Lung (tissue), 12 donors: ENCODE measurements around the gene RAB3C. TPM values are rescaled to one million over a fixed set of nuclear protein-coding genes. Genes with fewer than 3 reads are reported as not detected.

Source experiments
- ATAC-seq: fragments of 200-7000 bp; cut with Tn5 transposase; one replicate; pipeline ENCODE4 v1.9.1; 2020; ENCODE audit warnings: moderate number of reproducible peaks; ENCODE audit not compliant: insufficient read depth, low FRiP score
- DNase-seq, 3 donors: peaks; one replicate each; pipeline ENCODE4 v3.0.0-alpha.2; 2013 to 2017
- H3K27ac ChIP-seq, 2 donors: one replicate each; pipeline ENCODE4 v1.5.1; 2013; ENCODE audit warnings: mild to moderate bottlenecking in 2 of 2, moderate library complexity in 2 of 2, control low read depth in 1 of 2, inconsistent platforms in 1 of 2, low read depth in 1 of 2, low read length in 1 of 2
- H3K27me3 ChIP-seq, 3 donors: one replicate each; pipeline ENCODE4 v1.5.1; 2013; ENCODE audit warnings: low read length in 2 of 3; ENCODE audit not compliant: control insufficient read depth in 3 of 3, insufficient read depth in 3 of 3
- H3K36me3 ChIP-seq, 4 donors: one replicate each; pipeline ENCODE4 v1.5.1; 2013; ENCODE audit warnings: low read length in 4 of 4, mild to moderate bottlenecking in 1 of 4, moderate library complexity in 1 of 4; ENCODE audit not compliant: control insufficient read depth in 4 of 4, insufficient read depth in 4 of 4
- H3K4me1 ChIP-seq, 5 donors: one replicate each; pipeline ENCODE4 v1.5.1; 2013; ENCODE audit warnings: low read length in 5 of 5, mild to moderate bottlenecking in 2 of 5, moderate library complexity in 1 of 5; ENCODE audit not compliant: control insufficient read depth in 5 of 5, insufficient read depth in 5 of 5
- H3K4me3 ChIP-seq: one replicate; pipeline ENCODE4 v1.5.1; 2013; ENCODE audit warnings: mild to moderate bottlenecking, control low read depth, moderate library complexity
- H3K9ac ChIP-seq, 2 donors: one replicate each; pipeline ENCODE4 v1.5.1; 2013; ENCODE audit warnings: low read length in 2 of 2, control low read depth in 1 of 2; ENCODE audit not compliant: insufficient read depth in 1 of 2
- H3K9me3 ChIP-seq, 4 donors: one replicate each; pipeline ENCODE4 v1.5.1; 2013; ENCODE audit warnings: low read length in 3 of 4, mild to moderate bottlenecking in 1 of 4, moderate library complexity in 1 of 4; ENCODE audit not compliant: control insufficient read depth in 4 of 4, insufficient read depth in 3 of 4
- CTCF ChIP-seq: IDR thresholded peaks from 2 replicates; pipeline ENCODE4 v1.5.1; 2012; ENCODE audit warnings: mild to moderate bottlenecking; ENCODE audit errors: control extremely low read depth, extremely low read depth
- WGBS, 2 donors: extraction: QIAGEN DNeasy Blood & Tissue Kit; methylation state at CpG; one replicate each; pipeline ENCODE4 v1.1.7; 2013; 5-methylcytosine and 5-hydroxymethylcytosine counted together
- polyA plus RNA-seq, 2 donors: library from polyadenylated mRNA; stranded (reverse); fragments of 200-250 nt; gene quantifications; one replicate each; pipeline ENCODE4 v1.2.1, GENCODE V29; 2013
- total RNA-seq, 2 donors: library from RNA; depleted of rRNA in 1 of 2; stranded (reverse); fragments of >200 nt in 1 of 2; gene quantifications; one replicate each; pipeline ENCODE4 v1.2.1, GENCODE V29; 2014 to 2021
- donor health status: control.
- donor health status: control.
- donor health status: Bipolar disorder and iron deficiency.
- donor health status: healthy.
- donor health status: DM: yes; HTN: yes; CAD: no.

RAB3C gene
- total and polyA plus RNA-seq, 4 donors = 0.35 to 1.1 (median 0.86) TPM

GRCh38 chr5:58825441-58825840, 242.6 kb downstream of the RAB3C start:
- Histone ChIP-seq H3K9ac (no peak overlapping the region), H3K27ac (no peak overlapping the region), H3K27me3 (no peaks in the 10 kb centered on the region), H3K36me3 (no peaks in the 10 kb centered on the region), H3K4me1 (no peaks in the 10 kb centered on the region), H3K4me3 (no peak overlapping the region), H3K9me3 (no peaks in the 10 kb centered on the region)
- ATAC-seq (no peak), DNase-seq (no peak)
- WGBS, 2 donors = 66 to 79% methylated on average over 2 of the region's 2 CpGs
- no peak for TF ChIP-seq CTCF

DNA sequence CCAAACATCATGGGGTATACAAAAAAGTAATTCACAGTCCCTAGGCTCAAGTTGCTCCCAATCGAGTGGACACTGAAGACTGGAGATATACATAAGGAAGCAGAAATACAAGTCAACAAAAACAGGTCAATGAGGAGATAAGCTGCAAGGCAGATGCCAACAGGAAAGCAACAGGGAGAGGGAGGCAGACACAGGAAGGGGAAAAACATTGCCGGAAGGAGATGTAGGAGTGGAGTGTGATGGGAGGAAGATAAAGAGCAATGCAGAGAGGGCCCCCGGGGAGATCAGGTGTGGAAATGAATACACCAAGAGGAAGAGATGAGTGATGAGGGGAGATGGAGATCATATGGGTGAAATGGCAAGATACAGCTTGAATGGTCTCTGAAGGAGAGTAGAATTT, 243.0 kb downstream of the RAB3C start:
- H3K4me1 ChIP-seq = no peaks in the 10 kb centered on the region
- TF ChIP-seq CTCF = no peak

DNA sequence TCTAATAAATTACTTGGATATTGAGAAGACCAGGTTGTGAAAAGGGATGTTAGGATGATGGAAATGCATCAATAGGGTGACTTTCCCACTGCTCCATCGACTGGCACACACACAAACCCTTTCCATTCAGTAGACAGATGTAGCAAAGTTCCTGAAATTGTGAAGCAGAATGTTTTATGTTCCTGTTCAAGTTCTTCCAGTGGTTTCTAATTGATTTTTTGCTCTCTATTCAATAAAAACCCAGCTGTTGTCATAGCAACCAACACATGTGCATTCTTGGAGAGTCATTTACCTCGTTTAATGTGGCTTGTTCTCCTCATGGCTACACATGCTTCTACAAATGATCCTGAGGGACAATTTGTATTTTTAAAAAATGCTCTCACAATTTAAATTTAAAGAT, 244.6 kb downstream of the RAB3C start:
- Histone ChIP-seq H3K27me3 (no peaks in the 10 kb centered on the region), H3K9ac (no peak overlapping the region), H3K36me3 (no peaks in the 10 kb centered on the region), H3K27ac (no peak overlapping the region), H3K9me3 (no peaks in the 10 kb centered on the region), H3K4me1 (no peaks in the 10 kb centered on the region), H3K4me3 (no peak overlapping the region)
- DNase-seq (no peak), ATAC-seq (no peak)
- no peak for TF ChIP-seq CTCF
- 55 to 75% methylated on average over 2 of the region's 2 CpGs for WGBS, 2 donors

More for the DNA sequence above, 243.0 kb downstream of the RAB3C start:
- no peak for ATAC-seq
- DNase-seq = no peak
- H3K27ac ChIP-seq = no peak overlapping the region
- 62 to 67% methylated on average over 3 of the region's 3 CpGs for WGBS, 2 donors
- no peak overlapping the region for H3K4me3 ChIP-seq
- H3K27me3 ChIP-seq = no peaks in the 10 kb centered on the region
- no peak overlapping the region for H3K9ac ChIP-seq
- H3K36me3 ChIP-seq = no peaks in the 10 kb centered on the region
- H3K9me3 ChIP-seq = no peaks in the 10 kb centered on the region

DNA sequence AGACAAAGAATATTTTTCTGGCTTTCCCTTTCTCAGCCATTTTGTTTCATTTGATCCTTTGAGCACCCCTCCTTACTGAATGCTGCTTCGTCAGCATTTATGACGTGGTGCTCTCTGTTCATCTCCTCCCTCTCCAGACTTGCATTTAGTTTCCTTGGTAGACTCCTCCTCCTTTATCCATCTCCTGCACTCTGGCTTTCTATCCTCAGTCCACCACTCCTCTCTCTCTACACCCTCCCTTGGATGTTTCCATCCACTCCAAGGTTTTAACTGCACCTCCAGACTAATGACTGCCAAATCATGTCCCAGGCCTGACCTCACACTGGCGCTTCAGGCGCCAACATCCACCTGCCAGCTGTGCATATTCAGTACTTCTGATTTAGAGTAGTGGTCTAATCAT, 245.4 kb downstream of the RAB3C start:
- no peaks in the 10 kb centered on the region for H3K36me3 ChIP-seq
- H3K27me3 ChIP-seq = no peaks in the 10 kb centered on the region
- no peaks in the 10 kb centered on the region for H3K9me3 ChIP-seq
- WGBS, 2 donors = 86 to 95% methylated on average over 4 of the region's 4 CpGs
- no peak overlapping the region for H3K27ac ChIP-seq
- no peak for DNase-seq
- TF ChIP-seq CTCF = no peak
- H3K4me3 ChIP-seq = no peak overlapping the region
- no peak for ATAC-seq
- H3K4me1 ChIP-seq = no peaks in the 10 kb centered on the region
- H3K9ac ChIP-seq = no peak overlapping the region
